Stimulated activated CD4-positive, alpha-beta T cell treated with anti-CD3 and anti-CD28 coated beads, Interleukin-1b, Interleukin-23, amount 100 ng/mL, for 1 hour (primary cell): Measurements from ENCODE around the gene FUCA1.
"Not testable (repeated sequence)": the region's sequence is repeated elsewhere in the genome, so short reads cannot be mapped to it uniquely, and the experiment has no call there.

ENCODE experiments used
- DNase-seq, 2 donors: peaks; one replicate each; pipeline ENCODE4 v3.0.0-alpha.2; 2020; ENCODE audit warnings: low read depth in 2 of 2

The FUCA1 gene

GRCh38 chr1:23895993-23896392, 27.9 kb upstream of the FUCA1 start:
- DNase-seq = no peak

- DNase-seq = no peak
Measured at GRCh38 chr1:23895082-23895481, 27.0 kb upstream of the FUCA1 start.

- no peak for DNase-seq
Measured at GRCh38 chr1:23889074-23889473, 21.0 kb upstream of the FUCA1 start.

GRCh38 chr1:23885222-23885621, 17.1 kb upstream of the FUCA1 start:
- no peak for DNase-seq

GRCh38 chr1:23882746-23883145, 14.7 kb upstream of the FUCA1 start:
- no peak for DNase-seq

GRCh38 chr1:23879809-23880208, 11.7 kb upstream of the FUCA1 start:
- DNase-seq = no peak

- DNase-seq = no peak
Measured at GRCh38 chr1:23878668-23879067, 10.6 kb upstream of the FUCA1 start.

GRCh38 chr1:23875382-23875781, 7.3 kb upstream of the FUCA1 start:
- no peak for DNase-seq

- no peak for DNase-seq
Measured at GRCh38 chr1:23872421-23872820, 4.3 kb upstream of the FUCA1 start.

GRCh38 chr1:23869051-23869450, 961 bp upstream of the FUCA1 start:
- no peak for DNase-seq

- DNase-seq = no peak
Measured at GRCh38 chr1:23868557-23869016, 497 bp upstream of the FUCA1 start.

- no peak for DNase-seq
Measured at GRCh38 chr1:23867542-23867894, 572 bp downstream of the FUCA1 start.

GRCh38 chr1:23865543-23865930, 2.6 kb downstream of the FUCA1 start:
- DNase-seq = no peak

- DNase-seq = no peak
Measured at GRCh38 chr1:23864801-23865542, 3.1 kb downstream of the FUCA1 start.

- no peak for DNase-seq
Measured at GRCh38 chr1:23862640-23863039, 5.5 kb downstream of the FUCA1 start.

- no peak for DNase-seq
Measured at GRCh38 chr1:23854568-23854967, 13.5 kb downstream of the FUCA1 start.

GRCh38 chr1:23853124-23853523, 15.0 kb downstream of the FUCA1 start:
- not testable (repeated sequence) for DNase-seq

GRCh38 chr1:23851406-23851805, 16.7 kb downstream of the FUCA1 start:
- DNase-seq = not testable (repeated sequence)

- DNase-seq = no peak
Measured at GRCh38 chr1:23848673-23849616, 19.1 kb downstream of the FUCA1 start.

GRCh38 chr1:23847482-23848095, 20.5 kb downstream of the FUCA1 start:
- not testable (repeated sequence) for DNase-seq

- DNase-seq = no peak
Measured at GRCh38 chr1:23845163-23845562, 22.9 kb downstream of the FUCA1 start.

GRCh38 chr1:23843644-23844043, 24.4 kb downstream of the FUCA1 start:
- DNase-seq = no peak
